Stimulated activated CD8-positive, alpha-beta memory T cell treated with anti-CD3 and anti-CD28 coated beads, Interleukin-7, amount 100 ng/mL, for 4 hours (primary cell): ENCODE results near the gene PID1.

Experiments used
- DNase-seq, 2 donors: peaks; one replicate each; pipeline ENCODE4 v3.0.0-alpha.2; 2020; ENCODE audit warnings: low read depth in 2 of 2

The PID1 gene

GRCh38 chr2:229261076-229261475, 10.0 kb downstream of the PID1 start:
- no peak for DNase-seq

- DNase-seq: no peak
Observed at GRCh38 chr2:229257985-229258384, 13.1 kb downstream of the PID1 start.

GRCh38 chr2:229256376-229256775, 14.7 kb downstream of the PID1 start:
- DNase-seq: no peak

- no peak for DNase-seq
Observed at GRCh38 chr2:229254206-229254605, 16.9 kb downstream of the PID1 start.

GRCh38 chr2:229252996-229253395, 18.1 kb downstream of the PID1 start:
- DNase-seq: no peak

- DNase-seq: no peak
Observed at GRCh38 chr2:229252280-229252679, 18.8 kb downstream of the PID1 start.

GRCh38 chr2:229249536-229249935, 21.6 kb downstream of the PID1 start:
- DNase-seq: no peak

- DNase-seq: no peak
Observed at GRCh38 chr2:229246334-229246733, 24.8 kb downstream of the PID1 start.

GRCh38 chr2:229244975-229245374, 26.1 kb downstream of the PID1 start:
- DNase-seq: no peak

GRCh38 chr2:229243890-229244560, 27.1 kb downstream of the PID1 start:
- DNase-seq: no peak

- no peak for DNase-seq
Observed at GRCh38 chr2:229240984-229241491, 30.0 kb downstream of the PID1 start.

- no peak for DNase-seq
Observed at GRCh38 chr2:229239021-229239420, 32.1 kb downstream of the PID1 start.

- DNase-seq: no peak
Observed at GRCh38 chr2:229237270-229237669, 33.8 kb downstream of the PID1 start.

- DNase-seq: no peak
Observed at GRCh38 chr2:229235131-229235914, 35.8 kb downstream of the PID1 start.

GRCh38 chr2:229231885-229232284, 39.2 kb downstream of the PID1 start:
- no peak for DNase-seq

- DNase-seq: no peak
Observed at GRCh38 chr2:229231328-229231868, 39.7 kb downstream of the PID1 start.

- DNase-seq: no peak
Observed at GRCh38 chr2:229230911-229231310, 40.2 kb downstream of the PID1 start.

GRCh38 chr2:229230256-229230655, 40.8 kb downstream of the PID1 start:
- no peak for DNase-seq

- no peak for DNase-seq
Observed at GRCh38 chr2:229226382-229226781, 44.7 kb downstream of the PID1 start.

- DNase-seq: no peak
Observed at GRCh38 chr2:229223107-229223506, 48.0 kb downstream of the PID1 start.

- no peak for DNase-seq
Observed at GRCh38 chr2:229221641-229222040, 49.4 kb downstream of the PID1 start.

- DNase-seq: no peak
Observed at GRCh38 chr2:229220254-229220653, 50.8 kb downstream of the PID1 start.
